COR-L47 (cell line): ENCODE results near the gene B2M.
"Not testable (repeated sequence)": the region's sequence is repeated elsewhere in the genome, so short reads cannot be mapped to it uniquely, and the experiment has no call there.

Experiments
- DNase-seq: peaks from one replicate; lab custom pipeline; 2025; lab: John Stamatoyannopoulos, UW

The B2M gene

DNA sequence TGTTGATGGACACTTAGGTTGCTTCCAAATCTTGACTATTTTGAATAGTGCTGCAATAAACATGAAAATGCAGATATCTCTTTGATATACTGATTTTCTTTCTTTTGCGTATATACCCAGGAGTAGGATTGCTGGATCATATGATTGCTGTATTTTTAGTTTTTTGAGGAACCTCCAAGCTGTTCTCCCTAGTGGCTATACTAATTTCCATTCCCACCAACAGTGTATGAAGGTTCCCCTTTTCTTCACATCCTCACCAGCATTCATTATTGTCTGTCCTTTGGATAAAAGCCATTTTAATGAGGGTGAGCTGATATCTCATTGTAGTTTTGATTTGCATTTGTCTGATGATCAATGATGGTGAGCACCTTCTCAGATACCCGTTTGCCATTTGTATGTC lies 12.7 kb upstream of the B2M start:
- no peak for DNase-seq

DNA sequence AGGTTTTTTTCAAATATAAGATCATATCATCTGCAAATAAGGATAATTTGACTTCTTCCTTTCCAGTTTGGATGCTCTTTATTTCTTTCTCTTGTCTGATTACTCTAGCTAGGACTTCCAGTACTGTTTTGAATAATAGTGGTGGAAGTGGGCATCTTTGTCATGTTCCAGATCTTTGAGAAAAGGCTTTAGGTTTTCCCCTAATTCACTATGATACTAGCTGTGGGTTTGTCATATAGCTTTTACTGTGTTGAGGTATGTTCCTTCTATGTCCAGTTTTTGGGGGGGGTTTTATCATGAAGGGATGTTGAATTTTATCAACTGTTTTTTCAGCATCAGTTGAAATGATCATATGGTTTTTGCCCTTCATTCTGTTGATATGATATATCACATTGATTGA lies 10.6 kb upstream of the B2M start:
- not testable (repeated sequence) for DNase-seq

DNA sequence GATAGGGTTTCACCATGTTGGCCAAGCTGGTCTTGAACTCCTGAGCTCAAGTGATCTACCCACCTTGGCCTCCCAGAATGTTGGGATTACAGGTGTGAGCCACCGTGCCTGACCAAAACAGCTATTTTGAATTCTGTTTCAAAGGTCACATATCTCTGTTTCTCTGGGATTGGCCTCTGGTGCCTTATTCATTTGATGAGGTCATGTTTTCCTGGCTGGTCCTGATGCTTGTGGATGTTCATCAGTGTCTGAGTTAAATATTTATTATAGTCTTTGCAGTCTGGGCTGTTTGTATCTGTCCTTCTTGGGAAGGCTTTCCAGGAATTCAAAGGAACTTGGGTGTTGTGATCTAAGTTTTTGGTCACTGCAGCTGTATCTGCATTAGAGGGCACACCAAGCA lies 5.3 kb upstream of the B2M start:
- no peak for DNase-seq

DNA sequence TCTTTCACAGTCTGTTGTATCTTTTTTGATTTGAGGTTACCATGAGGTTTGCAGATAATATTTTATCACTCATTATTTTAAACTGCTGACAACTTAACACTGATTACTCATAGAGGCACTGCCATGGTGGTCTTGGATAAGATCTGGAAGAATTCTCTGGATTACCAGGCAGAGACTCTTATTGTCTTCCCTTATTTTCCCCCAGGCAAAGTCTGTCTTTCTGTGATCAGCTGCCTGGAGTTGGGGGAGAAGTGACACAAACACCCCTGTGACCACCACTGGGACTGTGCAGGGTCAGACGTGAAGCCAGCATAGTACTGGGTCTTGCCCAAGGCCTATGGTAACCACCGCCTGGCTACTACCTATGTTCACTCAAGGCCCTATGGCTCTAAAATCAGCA lies 4.9 kb upstream of the B2M start:
- DNase-seq: no peak

DNA sequence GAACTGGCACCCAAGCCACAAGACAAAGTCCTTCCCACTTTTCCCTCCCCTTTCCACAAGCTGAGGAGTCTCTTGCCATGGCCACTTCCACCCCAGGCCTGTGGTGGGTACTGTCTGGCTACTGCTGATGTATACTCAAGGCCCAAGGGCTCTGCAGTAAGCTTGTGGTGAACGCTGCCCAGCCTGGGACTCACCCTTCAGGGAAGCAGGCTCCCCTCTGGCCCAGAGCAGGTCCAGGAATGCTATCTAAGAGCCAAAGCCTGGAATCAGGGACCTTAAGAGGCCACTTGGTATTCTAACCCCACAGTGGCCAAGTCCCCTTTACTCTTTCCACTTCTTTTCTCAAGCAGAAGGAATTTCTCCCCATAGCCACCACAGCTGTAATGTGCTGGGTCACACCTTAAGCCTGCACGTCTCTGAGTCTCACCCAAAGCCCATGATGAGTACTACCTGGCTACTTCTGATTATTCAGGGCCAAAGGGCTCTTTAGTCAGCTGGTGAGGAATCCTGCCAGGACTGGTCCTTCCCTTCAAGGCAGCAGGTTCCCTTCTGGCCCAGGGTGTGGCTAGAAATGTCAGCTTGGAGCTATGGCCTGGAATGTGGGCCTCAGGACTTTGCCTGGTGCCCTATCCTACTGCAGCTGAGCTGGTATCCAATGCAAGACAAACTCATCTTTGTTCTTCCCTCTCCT lies 4.2 kb upstream of the B2M start:
- DNase-seq: no peak

DNA sequence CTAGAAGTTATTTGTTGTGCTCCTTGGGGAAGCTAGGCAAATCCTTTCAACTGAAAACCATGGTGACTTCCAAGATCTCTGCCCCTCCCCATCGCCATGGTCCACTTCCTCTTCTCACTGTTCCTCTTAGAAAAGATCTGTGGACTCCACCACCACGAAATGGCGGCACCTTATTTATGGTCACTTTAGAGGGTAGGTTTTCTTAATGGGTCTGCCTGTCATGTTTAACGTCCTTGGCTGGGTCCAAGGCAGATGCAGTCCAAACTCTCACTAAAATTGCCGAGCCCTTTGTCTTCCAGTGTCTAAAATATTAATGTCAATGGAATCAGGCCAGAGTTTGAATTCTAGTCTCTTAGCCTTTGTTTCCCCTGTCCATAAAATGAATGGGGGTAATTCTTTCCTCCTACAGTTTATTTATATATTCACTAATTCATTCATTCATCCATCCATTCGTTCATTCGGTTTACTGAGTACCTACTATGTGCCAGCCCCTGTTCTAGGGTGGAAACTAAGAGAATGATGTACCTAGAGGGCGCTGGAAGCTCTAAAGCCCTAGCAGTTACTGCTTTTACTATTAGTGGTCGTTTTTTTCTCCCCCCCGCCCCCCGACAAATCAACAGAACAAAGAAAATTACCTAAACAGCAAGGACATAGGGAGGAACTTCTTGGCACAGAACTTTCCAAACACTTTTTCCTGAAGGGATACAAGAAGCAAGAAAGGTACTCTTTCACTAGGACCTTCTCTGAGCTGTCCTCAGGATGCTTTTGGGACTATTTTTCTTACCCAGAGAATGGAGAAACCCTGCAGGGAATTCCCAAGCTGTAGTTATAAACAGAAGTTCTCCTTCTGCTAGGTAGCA lies 851 bp upstream of the B2M start:
- DNase-seq: peak; percentile 14

DNA sequence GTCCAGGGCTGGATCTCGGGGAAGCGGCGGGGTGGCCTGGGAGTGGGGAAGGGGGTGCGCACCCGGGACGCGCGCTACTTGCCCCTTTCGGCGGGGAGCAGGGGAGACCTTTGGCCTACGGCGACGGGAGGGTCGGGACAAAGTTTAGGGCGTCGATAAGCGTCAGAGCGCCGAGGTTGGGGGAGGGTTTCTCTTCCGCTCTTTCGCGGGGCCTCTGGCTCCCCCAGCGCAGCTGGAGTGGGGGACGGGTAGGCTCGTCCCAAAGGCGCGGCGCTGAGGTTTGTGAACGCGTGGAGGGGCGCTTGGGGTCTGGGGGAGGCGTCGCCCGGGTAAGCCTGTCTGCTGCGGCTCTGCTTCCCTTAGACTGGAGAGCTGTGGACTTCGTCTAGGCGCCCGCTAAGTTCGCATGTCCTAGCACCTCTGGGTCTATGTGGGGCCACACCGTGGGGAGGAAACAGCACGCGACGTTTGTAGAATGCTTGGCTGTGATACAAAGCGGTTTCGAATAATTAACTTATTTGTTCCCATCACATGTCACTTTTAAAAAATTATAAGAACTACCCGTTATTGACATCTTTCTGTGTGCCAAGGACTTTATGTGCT lies 527 bp downstream of the B2M start:
- peak; percentile 14 for DNase-seq

DNA sequence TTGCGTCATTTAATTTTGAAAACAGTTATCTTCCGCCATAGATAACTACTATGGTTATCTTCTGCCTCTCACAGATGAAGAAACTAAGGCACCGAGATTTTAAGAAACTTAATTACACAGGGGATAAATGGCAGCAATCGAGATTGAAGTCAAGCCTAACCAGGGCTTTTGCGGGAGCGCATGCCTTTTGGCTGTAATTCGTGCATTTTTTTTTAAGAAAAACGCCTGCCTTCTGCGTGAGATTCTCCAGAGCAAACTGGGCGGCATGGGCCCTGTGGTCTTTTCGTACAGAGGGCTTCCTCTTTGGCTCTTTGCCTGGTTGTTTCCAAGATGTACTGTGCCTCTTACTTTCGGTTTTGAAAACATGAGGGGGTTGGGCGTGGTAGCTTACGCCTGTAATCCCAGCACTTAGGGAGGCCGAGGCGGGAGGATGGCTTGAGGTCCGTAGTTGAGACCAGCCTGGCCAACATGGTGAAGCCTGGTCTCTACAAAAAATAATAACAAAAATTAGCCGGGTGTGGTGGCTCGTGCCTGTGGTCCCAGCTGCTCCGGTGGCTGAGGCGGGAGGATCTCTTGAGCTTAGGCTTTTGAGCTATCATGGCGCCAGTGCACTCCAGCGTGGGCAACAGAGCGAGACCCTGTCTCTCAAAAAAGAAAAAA lies 1.2 kb downstream of the B2M start:
- DNase-seq: peak; percentile 55

DNA sequence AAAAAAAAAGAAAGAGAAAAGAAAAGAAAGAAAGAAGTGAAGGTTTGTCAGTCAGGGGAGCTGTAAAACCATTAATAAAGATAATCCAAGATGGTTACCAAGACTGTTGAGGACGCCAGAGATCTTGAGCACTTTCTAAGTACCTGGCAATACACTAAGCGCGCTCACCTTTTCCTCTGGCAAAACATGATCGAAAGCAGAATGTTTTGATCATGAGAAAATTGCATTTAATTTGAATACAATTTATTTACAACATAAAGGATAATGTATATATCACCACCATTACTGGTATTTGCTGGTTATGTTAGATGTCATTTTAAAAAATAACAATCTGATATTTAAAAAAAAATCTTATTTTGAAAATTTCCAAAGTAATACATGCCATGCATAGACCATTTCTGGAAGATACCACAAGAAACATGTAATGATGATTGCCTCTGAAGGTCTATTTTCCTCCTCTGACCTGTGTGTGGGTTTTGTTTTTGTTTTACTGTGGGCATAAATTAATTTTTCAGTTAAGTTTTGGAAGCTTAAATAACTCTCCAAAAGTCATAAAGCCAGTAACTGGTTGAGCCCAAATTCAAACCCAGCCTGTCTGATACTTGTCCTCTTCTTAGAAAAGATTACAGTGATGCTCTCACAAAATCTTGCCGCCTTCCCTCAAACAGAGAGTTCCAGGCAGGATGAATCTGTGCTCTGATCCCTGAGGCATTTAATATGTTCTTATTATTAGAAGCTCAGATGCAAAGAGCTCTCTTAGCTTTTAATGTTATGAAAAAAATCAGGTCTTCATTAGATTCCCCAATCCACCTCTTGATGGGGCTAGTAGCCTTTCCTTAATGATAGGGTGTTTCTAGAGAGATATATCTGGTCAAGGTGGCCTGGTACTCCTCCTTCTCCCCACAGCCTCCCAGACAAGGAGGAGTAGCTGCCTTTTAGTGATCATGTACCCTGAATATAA lies 2.0 kb downstream of the B2M start:
- DNase-seq: peak; percentile 27

DNA sequence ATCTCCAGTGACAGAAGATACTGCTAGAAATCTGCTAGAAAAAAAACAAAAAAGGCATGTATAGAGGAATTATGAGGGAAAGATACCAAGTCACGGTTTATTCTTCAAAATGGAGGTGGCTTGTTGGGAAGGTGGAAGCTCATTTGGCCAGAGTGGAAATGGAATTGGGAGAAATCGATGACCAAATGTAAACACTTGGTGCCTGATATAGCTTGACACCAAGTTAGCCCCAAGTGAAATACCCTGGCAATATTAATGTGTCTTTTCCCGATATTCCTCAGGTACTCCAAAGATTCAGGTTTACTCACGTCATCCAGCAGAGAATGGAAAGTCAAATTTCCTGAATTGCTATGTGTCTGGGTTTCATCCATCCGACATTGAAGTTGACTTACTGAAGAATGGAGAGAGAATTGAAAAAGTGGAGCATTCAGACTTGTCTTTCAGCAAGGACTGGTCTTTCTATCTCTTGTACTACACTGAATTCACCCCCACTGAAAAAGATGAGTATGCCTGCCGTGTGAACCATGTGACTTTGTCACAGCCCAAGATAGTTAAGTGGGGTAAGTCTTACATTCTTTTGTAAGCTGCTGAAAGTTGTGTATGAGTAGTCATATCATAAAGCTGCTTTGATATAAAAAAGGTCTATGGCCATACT lies 4.0 kb downstream of the B2M start:
- no peak for DNase-seq

DNA sequence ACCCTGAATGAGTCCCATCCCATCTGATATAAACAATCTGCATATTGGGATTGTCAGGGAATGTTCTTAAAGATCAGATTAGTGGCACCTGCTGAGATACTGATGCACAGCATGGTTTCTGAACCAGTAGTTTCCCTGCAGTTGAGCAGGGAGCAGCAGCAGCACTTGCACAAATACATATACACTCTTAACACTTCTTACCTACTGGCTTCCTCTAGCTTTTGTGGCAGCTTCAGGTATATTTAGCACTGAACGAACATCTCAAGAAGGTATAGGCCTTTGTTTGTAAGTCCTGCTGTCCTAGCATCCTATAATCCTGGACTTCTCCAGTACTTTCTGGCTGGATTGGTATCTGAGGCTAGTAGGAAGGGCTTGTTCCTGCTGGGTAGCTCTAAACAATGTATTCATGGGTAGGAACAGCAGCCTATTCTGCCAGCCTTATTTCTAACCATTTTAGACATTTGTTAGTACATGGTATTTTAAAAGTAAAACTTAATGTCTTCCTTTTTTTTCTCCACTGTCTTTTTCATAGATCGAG lies 4.5 kb downstream of the B2M start:
- DNase-seq: no peak

DNA sequence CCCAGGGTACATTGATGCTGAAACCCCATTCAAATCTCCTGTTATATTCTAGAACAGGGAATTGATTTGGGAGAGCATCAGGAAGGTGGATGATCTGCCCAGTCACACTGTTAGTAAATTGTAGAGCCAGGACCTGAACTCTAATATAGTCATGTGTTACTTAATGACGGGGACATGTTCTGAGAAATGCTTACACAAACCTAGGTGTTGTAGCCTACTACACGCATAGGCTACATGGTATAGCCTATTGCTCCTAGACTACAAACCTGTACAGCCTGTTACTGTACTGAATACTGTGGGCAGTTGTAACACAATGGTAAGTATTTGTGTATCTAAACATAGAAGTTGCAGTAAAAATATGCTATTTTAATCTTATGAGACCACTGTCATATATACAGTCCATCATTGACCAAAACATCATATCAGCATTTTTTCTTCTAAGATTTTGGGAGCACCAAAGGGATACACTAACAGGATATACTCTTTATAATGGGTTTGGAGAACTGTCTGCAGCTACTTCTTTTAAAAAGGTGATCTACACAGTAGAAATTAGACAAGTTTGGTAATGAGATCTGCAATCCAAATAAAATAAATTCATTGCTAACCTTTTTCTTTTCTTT lies 5.8 kb downstream of the B2M start:
- no peak for DNase-seq

DNA sequence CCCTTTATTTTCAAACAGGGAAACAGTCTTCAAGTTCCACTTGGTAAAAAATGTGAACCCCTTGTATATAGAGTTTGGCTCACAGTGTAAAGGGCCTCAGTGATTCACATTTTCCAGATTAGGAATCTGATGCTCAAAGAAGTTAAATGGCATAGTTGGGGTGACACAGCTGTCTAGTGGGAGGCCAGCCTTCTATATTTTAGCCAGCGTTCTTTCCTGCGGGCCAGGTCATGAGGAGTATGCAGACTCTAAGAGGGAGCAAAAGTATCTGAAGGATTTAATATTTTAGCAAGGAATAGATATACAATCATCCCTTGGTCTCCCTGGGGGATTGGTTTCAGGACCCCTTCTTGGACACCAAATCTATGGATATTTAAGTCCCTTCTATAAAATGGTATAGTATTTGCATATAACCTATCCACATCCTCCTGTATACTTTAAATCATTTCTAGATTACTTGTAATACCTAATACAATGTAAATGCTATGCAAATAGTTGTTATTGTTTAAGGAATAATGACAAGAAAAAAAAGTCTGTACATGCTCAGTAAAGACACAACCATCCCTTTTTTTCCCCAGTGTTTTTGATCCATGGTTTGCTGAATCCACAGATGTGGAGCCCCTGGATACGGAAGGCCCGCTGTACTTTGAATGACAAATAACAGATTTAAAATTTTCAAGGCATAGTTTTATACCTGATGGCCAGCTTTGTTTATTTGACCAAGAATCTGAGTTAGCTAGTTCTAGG lies 7.0 kb downstream of the B2M start:
- no peak for DNase-seq

DNA sequence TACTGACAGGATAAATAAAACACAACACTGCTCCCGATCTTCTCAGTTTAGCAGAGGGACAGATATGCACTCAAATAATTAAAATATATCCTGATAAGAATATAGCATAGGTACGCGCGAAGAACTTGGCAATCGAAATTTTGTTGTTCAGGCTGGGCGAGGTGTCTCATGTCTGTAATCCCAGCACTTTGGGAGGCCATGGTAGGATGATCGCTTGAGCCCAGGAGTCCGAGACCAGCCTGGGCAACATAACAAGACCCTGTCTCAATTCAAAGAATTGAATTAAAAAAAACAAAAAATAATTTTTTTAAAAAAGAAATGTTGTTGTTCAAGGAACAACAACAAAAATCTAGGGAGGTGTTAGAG lies 7.6 kb downstream of the B2M start:
- DNase-seq: no peak

DNA sequence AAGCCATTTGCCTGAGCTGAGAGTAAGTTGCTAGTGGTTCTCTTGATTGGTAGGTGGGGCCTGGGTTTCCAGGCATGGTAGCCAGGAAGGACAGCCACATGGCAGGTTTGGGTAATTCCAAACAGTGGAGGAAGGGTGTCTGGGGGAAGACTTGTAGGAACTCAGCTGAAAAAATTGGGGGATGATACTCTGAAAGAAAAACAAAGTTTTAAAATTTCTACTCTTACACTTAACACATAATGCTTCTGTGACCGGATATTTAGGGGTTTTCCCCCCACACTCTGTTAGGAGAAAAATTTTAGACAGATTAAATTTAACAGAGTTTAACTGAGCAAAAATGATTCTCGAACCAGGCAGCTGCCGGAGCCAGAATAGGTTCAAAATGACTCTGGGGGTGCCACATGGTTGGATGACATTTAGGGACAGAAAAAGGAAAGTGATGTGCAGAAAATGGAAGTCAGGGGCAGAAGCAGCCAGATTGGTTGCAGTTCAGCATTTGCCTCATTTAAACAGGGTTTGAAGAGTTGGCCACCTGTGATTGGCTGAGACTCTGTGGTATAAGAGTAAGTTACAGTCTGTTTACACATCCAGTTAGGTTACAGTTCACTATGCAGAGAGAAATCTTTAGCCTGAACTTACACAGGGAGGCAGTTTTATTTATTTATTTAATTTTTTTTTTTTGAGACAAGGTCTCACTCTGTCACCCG lies 8.1 kb downstream of the B2M start:
- DNase-seq: no peak

DNA sequence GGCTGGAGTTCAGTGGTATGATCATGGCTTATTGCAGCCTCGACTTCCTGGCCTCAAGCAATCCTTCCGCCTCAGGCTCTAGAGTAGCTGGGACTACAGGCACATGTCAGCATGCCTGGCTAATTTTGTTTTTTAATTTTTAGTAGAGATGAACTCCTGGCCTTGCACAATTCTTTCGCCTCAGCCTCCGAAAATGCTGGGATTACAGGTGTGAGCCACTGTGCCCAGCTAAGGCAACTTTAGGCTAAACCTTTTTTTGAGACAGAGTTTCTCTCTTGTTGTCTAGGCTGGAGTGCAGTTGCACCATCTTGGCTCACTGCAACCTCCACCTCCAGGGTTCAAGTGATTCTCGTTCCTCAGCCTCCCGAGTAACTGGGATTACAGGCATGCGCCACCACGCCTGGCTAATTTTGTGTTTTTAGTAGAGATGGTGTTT lies 8.7 kb downstream of the B2M start:
- DNase-seq: not testable (repeated sequence)

DNA sequence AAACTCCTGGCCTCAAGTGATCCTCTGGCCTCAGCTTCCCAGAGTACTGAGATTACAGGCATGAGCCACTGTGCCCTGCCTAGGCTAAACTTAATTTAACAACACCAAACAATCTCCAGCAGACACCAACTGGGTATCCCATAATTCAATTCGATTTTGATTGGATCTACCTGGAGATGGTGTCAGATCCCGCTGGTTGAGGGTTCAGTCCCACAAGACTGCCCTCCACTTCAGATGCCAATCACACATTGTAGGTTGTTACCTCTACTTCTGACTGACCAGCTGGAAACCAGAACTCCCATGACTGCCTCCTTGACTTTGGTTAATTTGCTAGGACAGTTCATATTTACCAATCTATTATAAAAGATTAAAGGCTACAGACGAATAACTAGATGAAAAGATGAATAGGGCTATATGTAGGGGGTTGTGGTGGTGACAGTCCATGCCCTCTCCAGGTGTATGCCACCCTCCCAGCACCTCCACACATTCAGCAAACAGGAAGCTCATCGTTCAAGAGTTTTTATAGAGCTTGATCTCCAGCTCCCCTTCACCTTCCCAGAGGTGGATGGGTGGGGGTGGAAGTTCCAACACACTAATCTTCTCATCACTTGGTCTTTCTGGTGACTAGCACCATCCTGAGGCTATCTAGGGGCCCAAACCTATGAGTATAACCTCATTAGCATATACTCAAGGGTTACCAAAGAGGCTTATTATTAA lies 9.3 kb downstream of the B2M start:
- no peak for DNase-seq

DNA sequence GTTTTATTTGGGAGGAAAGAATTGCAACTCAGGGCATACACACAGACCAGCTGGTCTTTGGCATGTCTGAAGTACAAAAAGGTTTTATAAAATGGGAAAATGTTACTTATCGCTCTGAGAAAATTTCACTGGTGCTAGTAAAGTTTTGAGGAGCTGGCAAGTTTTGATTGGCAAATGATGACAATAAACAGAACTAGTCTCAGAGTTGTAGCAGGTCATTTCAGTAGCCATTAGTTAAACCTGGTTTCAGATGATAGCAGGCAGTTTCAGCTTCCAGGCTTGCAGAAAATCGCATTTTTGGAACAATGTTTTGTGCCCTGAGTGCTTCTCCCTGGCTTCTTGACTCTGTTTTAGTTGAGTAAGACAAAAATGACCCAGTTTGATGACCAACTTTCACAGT lies 10.7 kb downstream of the B2M start:
- no peak for DNase-seq
